RCC 7860 (cell line): ENCODE measurements around the gene ASXL1.
"Not testable (repeated sequence)": the region's sequence is repeated elsewhere in the genome, so short reads cannot be mapped to it uniquely, and the experiment has no call there.

Experiments used
- DNase-seq: peaks from one replicate; pipeline ENCODE4 v3.0.0-alpha.2; 2015; ENCODE audit warnings: low spot score
- FAIRE-seq: peaks from 2 replicates; lab custom pipeline; 2012; peaks lifted over from hg19 to GRCh38; lab: Jason Lieb, UNC

The ASXL1 gene

DNA sequence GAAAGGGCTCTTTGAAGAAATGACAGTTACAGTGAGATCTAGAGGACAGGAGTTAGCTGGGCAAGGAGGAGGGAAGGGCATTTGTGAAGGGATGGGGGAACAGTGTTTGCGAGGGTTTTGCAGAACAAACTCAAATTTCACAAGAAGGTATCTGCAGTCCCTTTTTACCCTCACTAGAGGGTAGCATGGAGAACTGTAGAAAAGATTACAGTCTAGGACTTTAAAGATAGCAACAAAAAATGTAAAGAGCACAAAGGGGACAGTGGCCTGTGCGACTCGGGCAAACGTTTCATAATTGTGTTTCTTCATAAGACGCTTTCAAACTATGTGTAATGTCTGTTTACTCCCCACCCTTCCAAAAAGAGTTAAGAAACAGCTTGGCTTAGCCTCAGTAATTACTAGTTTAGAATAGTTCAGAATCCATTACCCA lies 21.2 kb upstream of the ASXL1 start:
- DNase-seq: peak; percentile 33
- FAIRE-seq: no peak

DNA sequence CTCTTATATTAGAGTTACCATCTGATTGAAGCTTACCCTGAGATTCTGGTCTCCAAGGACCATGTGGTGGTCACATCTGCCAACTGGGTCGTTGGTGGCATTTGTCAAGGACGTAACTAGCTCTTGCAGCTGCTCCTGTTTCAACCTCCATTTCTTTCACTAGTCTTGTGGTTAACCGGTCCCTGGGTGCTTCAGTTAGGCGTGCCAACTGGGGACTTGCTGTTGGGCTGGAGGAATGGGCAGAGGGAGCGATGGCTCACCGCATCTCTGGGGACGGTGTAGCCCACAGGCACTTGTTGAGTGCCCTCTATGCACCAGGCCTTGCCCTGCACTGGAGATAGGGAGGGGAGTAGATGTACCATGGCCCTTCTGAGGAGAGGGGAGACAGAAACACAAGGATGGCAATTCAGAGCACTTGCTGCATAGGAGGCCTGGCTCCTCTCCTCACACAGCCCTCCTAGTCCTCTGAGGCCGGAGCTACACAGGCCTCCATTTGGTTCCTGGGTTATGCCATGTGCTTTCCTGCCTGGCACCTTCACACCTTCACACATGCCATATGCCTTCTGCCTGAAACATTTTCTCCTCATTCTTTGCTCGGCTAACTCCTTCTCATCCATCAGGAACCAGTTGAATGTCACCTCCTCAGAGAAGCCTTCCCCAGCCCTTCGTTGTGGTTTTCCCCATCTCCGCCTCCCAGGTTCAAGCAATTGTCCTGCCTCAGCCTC lies 20.0 kb upstream of the ASXL1 start:
- DNase-seq (no peak), FAIRE-seq (no peak)

DNA sequence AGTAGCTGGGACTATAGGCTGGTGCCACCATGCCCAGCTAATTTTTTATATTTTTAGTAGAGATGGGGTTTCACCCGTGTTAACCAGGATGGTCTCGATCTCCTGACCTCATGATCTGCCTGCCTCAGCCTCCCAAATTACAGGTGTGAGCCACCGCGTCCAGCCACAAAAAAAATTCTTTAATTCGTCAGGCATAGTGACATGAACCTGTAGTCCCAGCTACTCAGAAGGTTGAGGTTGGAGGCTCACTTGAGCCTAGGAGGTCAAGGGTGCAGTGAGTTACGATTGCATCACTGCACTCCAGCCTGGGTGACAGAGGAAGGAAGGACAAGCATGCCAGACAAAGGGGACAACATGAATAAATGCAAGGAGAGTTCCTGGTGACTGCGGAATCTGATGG lies 19.5 kb upstream of the ASXL1 start:
- FAIRE-seq (no peak), DNase-seq (no peak)

DNA sequence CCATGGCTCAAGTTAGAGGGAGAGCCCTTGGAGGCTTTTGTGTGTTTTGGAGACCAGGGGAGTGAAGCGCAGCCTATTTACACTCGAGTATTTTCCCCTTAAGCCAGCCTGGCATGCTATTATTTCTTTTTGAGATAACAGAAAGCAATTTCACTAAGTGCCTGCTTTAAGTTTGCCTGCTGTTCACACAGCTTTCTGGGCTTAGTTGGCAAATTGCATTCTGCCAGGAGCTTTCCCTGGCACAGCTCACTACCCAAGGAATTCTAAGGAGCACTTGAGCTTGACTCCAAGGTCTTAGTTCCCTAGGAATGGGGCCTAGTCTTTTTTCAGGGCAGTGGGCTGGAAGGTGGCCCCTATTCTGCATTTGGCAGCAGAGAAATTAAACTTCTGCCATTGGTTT lies 19.0 kb upstream of the ASXL1 start:
- no peak for FAIRE-seq
- no peak for DNase-seq

DNA sequence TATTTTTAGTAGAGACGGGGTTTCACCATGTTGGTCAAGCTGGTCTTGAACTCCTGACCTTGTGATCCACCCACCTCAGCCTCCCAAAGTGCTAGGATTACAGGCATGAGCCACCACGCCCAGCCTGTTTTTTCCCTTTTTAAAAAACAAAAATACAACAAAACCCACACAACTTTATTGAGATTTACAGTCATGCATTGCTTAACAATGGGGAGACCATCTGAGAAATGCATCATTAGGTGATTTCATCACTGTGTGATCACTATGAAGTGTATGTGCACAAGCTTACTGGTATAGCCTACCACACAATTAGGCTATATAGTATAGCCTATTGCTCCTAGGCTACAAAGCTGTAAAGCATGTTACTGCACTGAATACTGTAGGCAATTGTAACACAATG lies 17.1 kb upstream of the ASXL1 start:
- not testable (repeated sequence) for FAIRE-seq, DNase-seq

DNA sequence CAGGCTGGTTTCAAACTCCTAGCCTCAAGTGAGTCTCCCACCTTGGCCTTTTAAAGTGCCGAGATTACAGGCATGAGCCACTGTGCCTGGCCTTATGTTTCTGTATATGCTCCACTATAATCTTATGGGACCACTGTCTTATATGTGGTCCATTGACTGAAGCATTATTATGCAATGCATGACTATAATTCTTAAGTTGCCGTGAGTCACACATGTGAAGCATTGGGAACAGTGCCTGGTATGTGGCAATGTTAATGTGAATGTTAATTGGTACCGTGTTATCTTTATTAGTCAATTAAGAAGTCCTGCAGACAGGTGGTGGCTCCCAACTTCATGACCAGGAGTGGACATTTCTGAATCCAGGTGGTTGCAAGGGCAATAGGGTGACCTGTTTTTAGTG lies 14.7 kb upstream of the ASXL1 start:
- FAIRE-seq (no peak), DNase-seq (no peak)

DNA sequence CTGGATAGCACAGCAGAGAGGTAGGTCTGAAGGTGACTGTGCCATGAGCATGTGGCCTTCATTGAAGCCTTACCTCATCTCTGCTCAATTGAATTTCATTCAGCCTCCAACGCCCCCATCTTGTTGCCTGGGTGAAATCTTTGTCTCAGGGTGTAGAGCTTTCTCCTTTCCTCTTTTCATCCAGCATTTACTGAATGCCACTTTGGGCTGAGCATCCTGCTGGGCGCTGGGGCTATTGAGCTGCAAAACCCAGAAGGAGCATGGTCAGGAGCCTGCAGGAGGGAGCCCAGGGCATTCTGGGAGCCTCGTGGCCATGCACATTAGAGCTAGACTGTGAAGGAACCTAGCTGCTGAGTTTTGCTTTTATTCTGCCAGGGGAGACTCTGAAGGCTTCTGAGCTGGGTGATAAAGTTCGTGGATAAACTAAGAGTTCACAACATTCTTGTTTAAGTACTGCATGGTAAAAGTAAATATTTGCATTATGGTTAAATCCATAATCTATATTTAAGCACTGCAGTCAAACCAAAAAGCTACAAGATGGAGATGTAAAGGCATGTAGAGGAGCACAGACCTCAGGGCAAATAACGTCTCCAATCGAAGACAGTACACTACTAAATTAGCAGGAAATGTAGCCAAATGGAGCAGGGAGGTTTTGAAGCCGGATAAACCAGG lies 13.2 kb upstream of the ASXL1 start:
- FAIRE-seq: no peak
- no peak for DNase-seq

DNA sequence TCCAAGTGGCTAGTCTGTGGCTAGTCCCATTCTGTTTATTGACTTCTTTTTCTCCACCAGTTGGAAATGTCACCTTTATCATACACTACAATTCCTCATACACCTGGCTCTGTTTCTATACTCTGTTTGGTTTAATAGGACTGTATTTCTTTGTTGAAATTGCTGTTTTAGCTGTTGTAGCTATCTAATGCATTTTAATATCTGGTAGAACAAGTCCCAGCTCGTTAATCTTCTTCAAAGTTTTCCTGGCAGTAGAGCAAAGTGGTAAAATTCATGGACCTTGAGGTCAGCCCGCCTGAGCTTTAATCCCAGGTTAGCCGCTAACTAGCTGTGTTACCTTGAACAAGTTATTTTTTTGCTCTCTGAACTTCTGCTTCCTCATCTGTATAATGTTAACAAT lies 9.9 kb upstream of the ASXL1 start:
- no peak for DNase-seq
- FAIRE-seq: no peak

DNA sequence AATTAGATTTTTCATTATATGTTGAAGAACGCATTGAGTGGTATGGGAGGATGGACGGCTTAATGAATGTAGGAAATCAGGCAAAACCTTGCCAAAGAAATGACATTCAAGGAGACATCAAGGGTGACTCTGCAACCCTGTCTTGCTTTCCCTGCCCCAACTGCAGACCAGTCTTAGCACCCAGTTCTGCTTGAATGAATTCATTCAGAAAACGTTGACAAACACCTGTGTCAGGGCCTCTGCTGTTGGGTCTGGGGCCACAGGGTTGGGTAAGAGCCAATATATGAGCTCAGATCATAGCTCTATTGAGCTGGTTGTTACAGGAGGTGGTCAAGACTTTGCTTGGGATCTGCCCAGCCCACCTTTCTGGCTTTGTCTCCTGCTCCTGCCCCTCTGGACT lies 7.7 kb upstream of the ASXL1 start:
- no peak for DNase-seq
- no peak for FAIRE-seq

DNA sequence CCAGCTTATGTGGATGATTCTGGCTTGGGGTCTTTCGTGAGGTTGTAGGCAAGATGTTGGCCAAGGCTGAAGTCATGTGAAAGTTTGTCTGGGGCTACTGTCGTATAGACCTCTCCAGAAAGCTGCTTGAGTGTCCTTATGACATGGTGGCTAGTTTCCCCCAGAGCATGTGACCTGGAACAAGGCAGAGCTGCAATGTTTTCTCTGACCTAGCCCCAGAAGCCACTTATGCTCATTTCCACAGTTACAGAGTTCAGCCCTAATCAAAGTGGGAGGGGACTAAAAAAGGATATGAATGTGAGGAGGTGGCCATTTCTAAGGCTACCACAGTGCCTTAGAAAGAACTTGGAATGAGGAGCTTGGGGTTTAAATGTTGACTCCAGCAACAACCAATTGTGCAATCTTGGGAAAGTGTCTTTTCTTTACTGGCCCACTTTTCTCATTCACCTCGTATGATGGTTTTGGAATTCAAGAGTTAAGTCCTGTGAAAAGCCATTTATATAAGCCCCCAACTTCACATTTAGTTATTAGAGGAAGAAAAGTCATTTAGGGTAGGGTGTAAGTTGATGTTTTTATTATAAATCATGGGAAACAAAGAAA lies 5.9 kb upstream of the ASXL1 start:
- DNase-seq: no peak
- FAIRE-seq: no peak

DNA sequence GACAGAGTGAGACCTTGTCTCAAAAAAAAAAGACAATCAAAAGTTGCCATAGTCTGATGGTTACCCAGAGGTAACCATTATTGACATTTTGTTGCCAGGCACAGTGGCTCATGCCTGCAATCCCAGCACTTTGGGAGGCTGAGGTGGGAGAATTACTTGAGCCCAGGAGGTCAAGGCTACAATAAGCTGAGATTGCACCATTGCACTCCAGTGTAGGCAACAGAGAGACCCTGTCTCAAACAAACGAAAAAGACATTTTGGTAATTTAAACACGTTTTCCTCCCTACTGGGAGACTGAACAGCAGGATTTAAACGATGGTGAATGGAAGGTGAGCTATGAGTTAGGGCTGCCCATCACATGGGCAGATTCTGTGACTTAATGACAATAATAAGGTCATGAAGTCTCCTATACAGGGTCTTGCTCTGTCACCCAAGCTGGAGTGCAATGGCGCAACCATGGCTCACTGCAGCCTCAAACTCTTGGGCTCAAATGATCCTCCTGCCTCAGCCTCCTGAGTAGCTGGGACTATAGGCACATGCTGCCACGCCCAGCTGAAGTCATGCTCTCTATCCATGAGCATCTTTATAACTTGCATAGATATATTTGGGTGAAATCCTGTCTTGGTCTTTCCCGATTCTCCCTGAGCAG lies 4.2 kb upstream of the ASXL1 start:
- DNase-seq: no peak
- no peak for FAIRE-seq

DNA sequence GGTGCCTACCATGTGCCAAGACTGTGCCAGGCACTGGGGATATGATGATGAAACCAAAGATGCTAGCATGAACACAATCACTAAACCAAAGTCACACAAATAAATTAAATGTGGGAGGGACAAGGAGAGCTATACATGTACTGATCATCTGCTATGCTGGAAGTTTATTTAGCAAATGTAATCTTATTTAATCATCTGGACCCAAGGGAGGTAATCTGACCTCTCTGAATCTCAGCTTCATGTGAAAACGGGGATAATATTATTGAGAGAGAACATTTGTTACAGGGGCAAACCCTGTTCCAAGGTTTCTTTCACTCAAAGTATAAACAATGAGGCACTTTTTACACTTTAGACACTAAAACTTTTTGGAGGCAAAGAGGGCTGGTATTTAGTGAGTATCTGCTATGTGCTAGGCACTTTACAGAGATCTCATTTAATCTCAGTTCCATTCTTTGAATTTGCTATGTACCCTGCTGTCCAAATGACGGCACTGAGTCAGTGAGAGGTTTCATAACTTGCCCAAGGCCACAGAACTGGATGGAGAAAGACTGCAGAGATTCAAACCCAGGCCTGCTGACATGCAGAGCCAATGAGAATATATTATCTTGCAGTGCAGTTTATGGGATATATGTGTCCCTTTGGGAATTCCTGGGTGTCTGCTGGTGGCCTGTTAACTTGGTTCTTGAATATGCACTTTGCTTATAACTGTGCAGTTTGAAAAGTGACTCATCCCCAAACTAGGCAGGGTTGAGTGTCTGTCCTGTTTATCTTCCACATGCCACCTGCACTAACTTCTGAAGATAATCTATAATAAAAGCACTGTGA lies 3.3 kb upstream of the ASXL1 start:
- FAIRE-seq: peak; percentile 34
- DNase-seq: peak; percentile 78

DNA sequence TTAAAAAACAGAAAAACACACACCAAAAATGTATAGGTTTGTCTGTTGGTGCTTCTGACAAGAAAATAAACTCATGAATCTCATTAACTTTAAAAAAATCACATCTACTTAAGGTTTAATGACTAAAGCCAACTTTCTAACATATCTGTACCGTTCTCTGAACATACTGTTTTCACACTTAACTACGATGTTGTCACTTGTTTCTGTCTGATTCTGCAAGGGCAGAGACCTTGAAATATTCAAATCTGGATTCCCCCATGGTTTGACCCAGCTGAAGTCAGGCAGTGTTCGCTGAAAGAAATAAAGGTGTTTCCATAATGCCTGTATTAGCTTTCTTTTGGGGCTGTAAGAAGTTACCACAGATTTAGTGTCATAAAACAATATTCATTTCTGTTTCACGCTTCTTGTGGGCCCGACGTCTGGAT lies 2.7 kb upstream of the ASXL1 start:
- DNase-seq (no peak), FAIRE-seq (no peak)

DNA sequence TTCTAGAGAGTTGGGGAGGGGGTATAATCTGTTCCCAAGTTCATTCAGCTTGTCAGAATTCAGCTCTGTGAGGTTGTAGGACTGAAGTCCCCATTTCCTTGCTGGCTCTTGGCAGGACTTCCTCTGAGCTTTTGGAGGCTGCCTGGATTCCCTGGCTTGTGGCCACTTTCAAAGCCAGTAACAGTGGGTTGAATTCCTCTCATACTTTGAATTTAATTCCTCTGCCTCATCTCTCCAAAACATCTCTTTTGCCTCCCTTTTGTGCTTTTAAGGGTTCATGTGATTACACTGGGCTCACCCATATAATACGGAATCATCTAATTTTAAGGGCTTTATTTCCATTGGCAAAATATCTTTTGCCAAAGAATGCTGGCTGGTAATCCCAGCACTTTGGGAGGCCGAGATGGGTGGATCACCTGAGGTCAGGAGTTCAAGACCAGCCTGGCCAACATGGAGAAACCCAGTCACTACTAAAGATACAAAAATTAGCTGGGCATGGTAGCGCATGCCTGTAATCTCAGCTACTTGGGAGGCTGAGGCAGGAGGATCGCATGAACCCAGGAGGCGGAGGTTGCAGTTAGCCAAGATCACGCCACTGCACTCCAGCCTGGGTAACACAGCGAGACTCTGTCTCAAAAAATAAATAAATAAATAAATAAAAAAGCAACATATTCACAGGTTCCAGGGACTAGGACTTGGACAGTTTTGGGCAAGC lies 2.1 kb upstream of the ASXL1 start:
- FAIRE-seq: peak; percentile 50
- DNase-seq: peak; percentile 85

DNA sequence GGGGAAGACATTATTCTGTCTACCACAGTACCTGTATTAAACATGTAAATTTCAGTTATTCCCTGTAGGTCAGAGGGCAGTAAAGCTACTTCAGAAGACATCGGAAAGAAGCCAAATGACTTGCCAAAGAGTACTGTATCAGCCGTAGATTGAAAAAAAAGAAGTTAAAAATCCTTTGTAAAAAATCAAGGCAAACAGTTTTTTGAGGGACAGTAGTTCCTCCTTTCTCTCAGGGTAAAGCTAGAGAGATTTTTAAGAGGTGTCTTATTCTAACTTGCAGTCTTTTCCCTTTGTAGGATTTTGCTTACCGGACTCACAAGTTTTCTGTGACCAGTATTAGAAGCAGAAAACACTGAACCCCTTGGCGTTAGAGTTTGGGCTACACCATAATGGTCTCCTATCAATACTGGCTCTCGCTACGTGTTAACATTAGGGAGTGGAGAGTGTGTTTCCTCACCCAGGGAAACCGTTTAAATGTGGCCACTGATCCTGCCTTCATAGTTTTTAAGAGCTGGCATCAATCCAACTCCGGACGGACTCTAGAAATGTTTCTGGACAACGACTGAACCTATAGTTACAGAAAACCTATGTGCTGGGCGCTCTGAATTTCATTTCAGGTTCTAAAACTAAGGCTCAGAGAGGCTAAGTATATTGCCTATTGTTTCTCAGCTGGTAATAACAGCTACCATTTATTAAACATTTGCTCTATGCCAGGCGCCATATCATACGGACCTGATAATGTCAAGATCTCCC lies 1.3 kb upstream of the ASXL1 start:
- DNase-seq (no peak), FAIRE-seq (no peak)

DNA sequence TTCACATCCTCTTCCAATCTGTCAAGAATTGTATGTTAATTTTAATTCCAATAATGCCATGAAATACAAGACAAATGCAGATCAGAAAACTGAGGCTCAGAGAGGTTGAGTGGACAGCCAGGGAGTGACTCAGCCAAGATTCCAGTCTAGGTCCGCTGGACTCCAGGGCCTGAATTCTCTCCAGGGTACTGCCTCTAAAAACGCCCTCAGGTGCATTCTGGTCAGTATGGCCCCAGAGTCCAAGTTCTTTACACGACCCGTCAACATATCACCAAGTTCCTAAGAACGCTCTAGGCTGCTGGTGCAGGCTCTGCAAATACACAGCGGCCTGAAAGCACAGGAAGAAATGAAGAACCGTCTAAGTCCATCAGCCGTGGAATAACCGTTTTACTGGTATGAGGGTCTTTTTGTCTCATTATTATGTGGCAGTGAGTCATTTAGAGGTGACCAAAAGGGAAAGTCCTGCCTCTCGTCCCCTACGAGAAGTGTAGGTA lies 709 bp upstream of the ASXL1 start:
- DNase-seq (peak; percentile 79), FAIRE-seq (peak; percentile 58)

DNA sequence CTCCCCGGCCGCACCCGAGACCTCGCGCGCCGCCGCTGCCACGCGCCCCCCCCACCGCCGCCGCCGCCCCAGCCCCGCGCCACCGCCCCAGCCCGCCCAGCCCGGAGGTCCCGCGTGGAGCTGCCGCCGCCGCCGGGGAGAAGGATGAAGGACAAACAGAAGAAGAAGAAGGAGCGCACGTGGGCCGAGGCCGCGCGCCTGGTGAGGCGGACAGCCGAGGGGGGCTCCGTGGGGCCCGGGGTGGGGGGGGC lies 426 bp downstream of the ASXL1 start:
- no peak for FAIRE-seq
- no peak for DNase-seq

DNA sequence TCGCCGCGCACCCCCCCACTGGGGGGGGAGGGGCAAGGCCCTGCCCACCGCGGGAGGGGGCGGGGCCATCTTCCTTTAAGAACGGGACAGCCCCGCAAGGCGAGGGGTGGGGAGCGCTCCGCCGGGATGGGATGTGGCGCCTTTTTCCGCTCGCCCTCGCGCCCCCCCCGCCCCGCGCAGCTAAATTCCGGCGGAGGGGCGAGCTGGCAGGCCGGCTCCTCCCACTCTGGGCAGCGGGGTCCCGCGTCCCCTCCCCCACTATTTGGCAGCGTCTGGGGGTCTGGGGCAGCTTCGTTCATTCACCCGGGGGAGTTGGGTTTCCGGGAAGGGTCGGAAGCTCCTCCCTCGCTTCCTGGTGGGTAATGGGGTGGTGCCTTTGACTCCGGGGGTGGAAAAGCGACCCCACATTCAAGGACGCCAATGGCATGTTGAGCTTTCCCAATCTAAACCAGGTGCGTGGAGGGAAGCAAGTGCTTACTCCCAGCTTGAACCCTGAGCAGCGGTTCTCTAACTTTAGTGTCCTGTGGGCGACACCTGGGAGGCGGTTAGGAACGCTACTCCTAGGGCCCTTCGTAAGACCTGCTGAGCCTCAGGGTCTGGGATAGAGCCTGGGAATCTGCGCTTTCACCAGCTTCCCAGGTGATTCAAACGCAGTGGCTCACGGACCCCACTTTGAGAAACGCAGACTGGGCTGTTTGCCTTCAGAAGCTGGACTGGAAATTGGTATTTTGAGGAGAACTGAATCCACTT lies 927 bp downstream of the ASXL1 start:
- DNase-seq: peak; percentile 53
- no peak for FAIRE-seq
